ENCODE results near the gene THNSL1.

The THNSL1 gene

GRCh38 chr10:24974976-24975375 is 41.4 kb upstream of the THNSL1 start:
- Histone ChIP-seq H3K36me3 (replicated peaks; ENCODE audit: insufficient read depth, low read length) (no peaks in the 10 kb centered on the region), H3F3A (ENCODE audit: insufficient read depth, low read length) (no peaks in the 10 kb centered on the region), H3K27ac (ENCODE audit: low read length) (no peak overlapping the region), H3K79me2 (ENCODE audit: low read length) (no peaks in the 10 kb centered on the region), H3K9me2 (replicated peaks; ENCODE audit: insufficient read depth, low read length) (no peaks in the 10 kb centered on the region), H3K9me3 (replicated peaks; ENCODE audit: insufficient read depth, low read length) (no peaks in the 10 kb centered on the region), H3K4me1 (ENCODE audit: low read length) (peaks cover 7% of the 10 kb centered on the region; the same call in 1 of the 2 replicates), H3K4me3 (ENCODE audit: low read length) (no peak overlapping the region), H4K20me1 (ENCODE audit: insufficient read depth, low read length) (no peaks in the 10 kb centered on the region), H2AFZ (ENCODE audit: low read length) (no peak overlapping the region), H3K9ac (ENCODE audit: low read length) (no peak overlapping the region), H3K4me2 (ENCODE audit: low read depth, low read length) (no peak overlapping the region), H3K27me3 (replicated peaks; ENCODE audit: insufficient read depth, low read length) (no peaks in the 10 kb centered on the region)
- DNase-seq: no peak
- no peak for TF ChIP-seq EZH2 (optimal IDR thresholded peaks at IDR 0.05; ENCODE audit: low read depth, low read length)
- TF ChIP-seq EZH2phosphoT487 (IDR thresholded peaks at IDR 0.05; ENCODE audit: low read length): no peak
- no peak for TF ChIP-seq CTCF (IDR thresholded peaks at IDR 0.05; ENCODE audit: low read length)

GRCh38 chr10:24979685-24980084 is 36.7 kb upstream of the THNSL1 start:
- no peaks in the 10 kb centered on the region; the same call in 1 of the 2 replicates for H3F3A ChIP-seq (ENCODE audit: insufficient read depth, low read length)
- H3K36me3 ChIP-seq (replicated peaks; ENCODE audit: insufficient read depth, low read length): no peaks in the 10 kb centered on the region
- H3K79me2 ChIP-seq (ENCODE audit: low read length): no peaks in the 10 kb centered on the region
- no peaks in the 10 kb centered on the region for H3K9me3 ChIP-seq (replicated peaks; ENCODE audit: insufficient read depth, low read length)
- no peak overlapping the region for H3K27ac ChIP-seq (ENCODE audit: low read length)
- DNase-seq: no peak
- H3K27me3 ChIP-seq (replicated peaks; ENCODE audit: insufficient read depth, low read length): no peaks in the 10 kb centered on the region
- no peak overlapping the region for H3K4me2 ChIP-seq (ENCODE audit: low read depth, low read length)
- H3K4me3 ChIP-seq (ENCODE audit: low read length): no peak overlapping the region
- H3K9ac ChIP-seq (ENCODE audit: low read length): no peak overlapping the region
- TF ChIP-seq EZH2 (optimal IDR thresholded peaks at IDR 0.05; ENCODE audit: low read depth, low read length) (no peak), CTCF (IDR thresholded peaks at IDR 0.05; ENCODE audit: low read length) (no peak), EZH2phosphoT487 (IDR thresholded peaks at IDR 0.05; ENCODE audit: low read length) (no peak)
- H2AFZ ChIP-seq (ENCODE audit: low read length): no peak overlapping the region
- peaks cover 11% of the 10 kb centered on the region for H3K4me1 ChIP-seq (ENCODE audit: low read length)
- H4K20me1 ChIP-seq (ENCODE audit: insufficient read depth, low read length): no peaks in the 10 kb centered on the region
- H3K9me2 ChIP-seq (replicated peaks; ENCODE audit: insufficient read depth, low read length): no peaks in the 10 kb centered on the region

- no peak overlapping the region for H3K4me3 ChIP-seq (ENCODE audit: low read length)
- peaks cover 11% of the 10 kb centered on the region for H3K4me1 ChIP-seq (ENCODE audit: low read length)
- no peaks in the 10 kb centered on the region for H3K27me3 ChIP-seq (replicated peaks; ENCODE audit: insufficient read depth, low read length)
These were observed 35.2 kb upstream of the THNSL1 start for GRCh38 chr10:24981161-24981710.

More at GRCh38 chr10:24981161-24981710, 35.2 kb upstream of the THNSL1 start:
- H3K9me2 ChIP-seq (replicated peaks; ENCODE audit: insufficient read depth, low read length): no peaks in the 10 kb centered on the region
- H3K27ac ChIP-seq (ENCODE audit: low read length): no peak overlapping the region
- H3K79me2 ChIP-seq (ENCODE audit: low read length): no peaks in the 10 kb centered on the region
- no peaks in the 10 kb centered on the region for H4K20me1 ChIP-seq (ENCODE audit: insufficient read depth, low read length)
- no peaks in the 10 kb centered on the region; the same call in 1 of the 2 replicates for H3F3A ChIP-seq (ENCODE audit: insufficient read depth, low read length)
- no peak for DNase-seq
- H3K4me2 ChIP-seq (ENCODE audit: low read depth, low read length): no peak overlapping the region
- H3K36me3 ChIP-seq (replicated peaks; ENCODE audit: insufficient read depth, low read length): no peaks in the 10 kb centered on the region
- H2AFZ ChIP-seq (ENCODE audit: low read length): no peak overlapping the region
- H3K9me3 ChIP-seq (replicated peaks; ENCODE audit: insufficient read depth, low read length): no peaks in the 10 kb centered on the region
- TF ChIP-seq EZH2 (optimal IDR thresholded peaks at IDR 0.05; ENCODE audit: low read depth, low read length) (no peak), CTCF (IDR thresholded peaks at IDR 0.05; ENCODE audit: low read length) (no peak), EZH2phosphoT487 (IDR thresholded peaks at IDR 0.05; ENCODE audit: low read length) (no peak)
- no peak overlapping the region for H3K9ac ChIP-seq (ENCODE audit: low read length)

Data from MM.1S (cell line).